A549 (cell line): ENCODE measurements around the gene CTNNA3. TPM values are rescaled to one million over a fixed set of nuclear protein-coding genes. Genes with fewer than 3 reads are reported as not detected.

Source experiments
- ATAC-seq, 2 experiments: fragments of 200-7000 bp in 1 of 2; fragments of >200 bp in 1 of 2; cut with Nextera tagmentation in 1 of 2; cut with Tn5 transposase in 1 of 2; 3 replicates each; pipeline versions ENCODE4 v1.8.0 to v1.9.1; 2018 to 2020; ENCODE audit warnings: mild to moderate bottlenecking in 1 of 2, moderate library complexity in 1 of 2
- CTCF ChIA-PET: fragments of 300-600 bp; sonication (Branson Sonifier 250); formaldehyde crosslinking; extraction: SDS; loops from one replicate; lab custom pipeline; 2021; ENCODE audit warnings: antibody characterized with exemption, inconsistent platforms; lab: Yijun Ruan, JAX
- POLR2A ChIA-PET: fragments of 350-600 bp; formaldehyde crosslinking; extraction: SDS; loops from one replicate; lab custom pipeline; 2021; ENCODE audit warnings: antibody characterized with exemption, inconsistent platforms; lab: Yijun Ruan, JAX
- DNase-seq, 2 experiments: peaks; one replicate each; pipeline versions ENCODE4 v3.0.0 to v3.0.0-alpha.2; 2011 to 2016; ENCODE audit warnings: low read depth in 1 of 2, low spot score in 1 of 2
- FAIRE-seq: peaks from 2 replicates; lab custom pipeline; 2011; peaks lifted over from hg19 to GRCh38; lab: Jason Lieb, UNC
- H3K27ac ChIP-seq, 2 experiments: fragments of >200 bp; sonication (Bioruptor Twin); formaldehyde crosslinking; 3 replicates each; pipeline ENCODE4 v1.5.1; 2016 to 2017
- H3K4me1 ChIP-seq: fragments of >200 bp; sonication (Bioruptor Twin); formaldehyde crosslinking; 3 replicates; pipeline ENCODE4 v1.6.1; 2016
- H3K4me2 ChIP-seq: fragments of >200 bp; sonication (Bioruptor Twin); formaldehyde crosslinking; 3 replicates; pipeline ENCODE4 v1.6.1; 2016
- H3K4me3 ChIP-seq: fragments of >200 bp; sonication (Bioruptor Twin); formaldehyde crosslinking; 3 replicates; pipeline ENCODE4 v1.5.1; 2016
- H3K9me3 ChIP-seq: fragments of >200 bp; sonication (Bioruptor Twin); formaldehyde crosslinking; 3 replicates; pipeline ENCODE4 v1.6.1; 2016
- ATOH8 ChIP-seq: fragments of 250-450 bp; sonication (Bioruptor Pico); IDR thresholded peaks from 2 replicates; pipeline ENCODE4 v1.5.0; 2020; ENCODE audit warnings: low read depth, mild to moderate bottlenecking, moderate library complexity
- BCL3 ChIP-seq: fragments of >200 bp; sonication (Bioruptor Twin); formaldehyde crosslinking; IDR thresholded peaks from 3 replicates; pipeline ENCODE4 v1.6.1; 2016
- CTCF ChIP-seq: fragments of >200 bp; sonication (Bioruptor Twin); formaldehyde crosslinking; IDR thresholded peaks from 3 replicates; pipeline ENCODE4 v1.5.1; 2016
- EP300 ChIP-seq, 2 experiments: fragments of >200 bp; sonication (Bioruptor Twin); formaldehyde crosslinking; IDR thresholded peaks; 2 replicates in 1 of 2; 3 replicates in 1 of 2; pipeline ENCODE4 v1.6.1; 2016 to 2017
- FOSL2 ChIP-seq, 2 experiments: fragments of 450-650 bp in 1 of 2; fragments of >200 bp in 1 of 2; sonication (Bioruptor Twin) in 1 of 2; formaldehyde crosslinking; IDR thresholded peaks; 2 replicates each; pipeline versions ENCODE4 v1.5.0 to v1.6.1; 2016 to 2020; ENCODE audit warnings: mild to moderate bottlenecking in 1 of 2, moderate library complexity in 1 of 2
- GATA3 ChIP-seq: IDR thresholded peaks from 2 replicates; pipeline ENCODE4 v1.6.1; 2012; ENCODE audit warnings: borderline replicate concordance
- HES2 ChIP-seq: fragments of >200 bp; sonication (Bioruptor Twin); formaldehyde crosslinking; IDR thresholded peaks from 2 replicates; pipeline ENCODE4 v1.6.1; 2016
- MAFK ChIP-seq: fragments of 450-650 bp; IDR thresholded peaks from 2 replicates; pipeline ENCODE4 v1.6.1; 2014; ENCODE audit not compliant: partially characterized antibody
- MYC ChIP-seq: IDR thresholded peaks from 2 replicates; pipeline ENCODE4 v1.6.1; 2012; ENCODE audit warnings: mild to moderate bottlenecking, inconsistent platforms, low read length, improper control_type of control experiment, borderline replicate concordance
- POLR2A ChIP-seq: IDR thresholded peaks from 2 replicates; pipeline ENCODE4 v1.6.1; 2012; ENCODE audit warnings: mild to moderate bottlenecking, low read length
- RAD21 ChIP-seq, 2 experiments: fragments of >200 bp in 1 of 2; sonication (Bioruptor Twin) in 1 of 2; formaldehyde crosslinking in 1 of 2; IDR thresholded peaks in 1 of 2; conservative IDR thresholded peaks in 1 of 2; 2 replicates in 1 of 2; 3 replicates in 1 of 2; pipeline ENCODE4 v1.6.1; 2012 to 2018; ENCODE audit warnings: inconsistent platforms in 1 of 2
- RFX5 ChIP-seq: fragments of 450-650 bp; IDR thresholded peaks from 2 replicates; pipeline ENCODE4 v1.7.1; 2014; ENCODE audit warnings: antibody characterized with exemption, mild to moderate bottlenecking, moderate library complexity
- TP53 ChIP-seq: fragments of 250-450 bp; sonication (Bioruptor Pico); IDR thresholded peaks from 2 replicates; pipeline ENCODE4 v1.5.0; 2021; ENCODE audit warnings: mild to moderate bottlenecking, moderate library complexity
- ZFP36 ChIP-seq: fragments of 450-650 bp; IDR thresholded peaks from 2 replicates; pipeline ENCODE4 v1.6.1; 2014; ENCODE audit warnings: borderline replicate concordance; ENCODE audit not compliant: partially characterized antibody
- WGBS: methylation state at CpG from one replicate; pipeline ENCODE4 v1.1.6; 2017; ENCODE audit errors: missing lambda C conversion rate; 5-methylcytosine and 5-hydroxymethylcytosine counted together
- polyA plus RNA-seq, 4 experiments: library from polyadenylated mRNA; depleted of rRNA in 3 of 4; stranded (reverse); fragments of >200 nt; fragmentation: RNase III in 1 of 4; extraction: RNeasy Plus Mini Kit Qiagen cat#74134 plus additional on column Dnase treatment in 1 of 4; gene quantifications; 2 replicates in 3 of 4; 3 replicates in 1 of 4; pipeline ENCODE4 v1.2.3, GENCODE V29; 2011 to 2017
- TF ChIP-seq, protein P1 (sequence below): fragments of 150-350 bp; IDR thresholded peaks from 2 replicates; pipeline ENCODE4 v1.6.1; 2014; ENCODE audit warnings: low read depth, mild to moderate bottlenecking, low read length

The CTNNA3 gene
- polyA plus RNA-seq, 2 of the 4 experiments (the other 2 are of a cell fraction), result not detected

GRCh38 chr10:66627156-66627555, 1068.8 kb downstream of the CTNNA3 start:
- ATAC-seq, result peak; percentile 59 to 86; a peak in 3 of 6 replicates
- TF ChIP-seq RAD21 (conservative IDR thresholded peaks at IDR 0.05 in 1 of 2, IDR thresholded peaks at IDR 0.05 in 1 of 2) (peak in 1 of 2 experiments; percentile 37; a peak in 1 of 5 replicates), CTCF (no peak)
- TF ChIP-seq, all 56 proteins: peak for 1
- under 1% methylated on average over 4 of the region's 4 CpGs for WGBS
- FAIRE-seq, result no peak
- Histone ChIP-seq H3K4me1 (no peaks in the 10 kb centered on the region), H3K27ac (no peak overlapping the region), H3K9me3 (no peaks in the 10 kb centered on the region), H3K4me2 (no peak overlapping the region), H3K4me3 (no peak overlapping the region)
- POLR2A ChIA-PET, result no interaction called here
- peak; percentile 5 to 50 for DNase-seq
- CTCF ChIA-PET, result no interaction called here

GRCh38 chr10:66625709-66626590, 1070.0 kb downstream of the CTNNA3 start:
- CTCF ChIA-PET, result no interaction called here
- no peak overlapping the region for H3K27ac ChIP-seq
- no peaks in the 10 kb centered on the region for H3K4me1 ChIP-seq
- WGBS, result 1% methylated on average over 4 of the region's 4 CpGs
- no peak overlapping the region for H3K4me3 ChIP-seq
- no peak overlapping the region for H3K4me2 ChIP-seq
- no peak for TF ChIP-seq TP53 (CRISPR knock-in tag)
- no peak for TF ChIP-seq POLR2A
- TF ChIP-seq EP300 (IDR thresholded peaks at IDR 0.05), result no peak
- no peak for TF ChIP-seq ATOH8 (CRISPR knock-in tag)
- TF ChIP-seq FOSL2 (IDR thresholded peaks at IDR 0.05), result no peak
- no peak for TF ChIP-seq FOSL2 (CRISPR knock-in tag; IDR thresholded peaks at IDR 0.05)
- no peak for TF ChIP-seq GATA3
- TF ChIP-seq MYC, result no peak
- no peak for TF ChIP-seq ZFP36
- TF ChIP-seq, all 56 proteins: peak for 0
- no peak for FAIRE-seq
- POLR2A ChIA-PET, result no interaction called here
- no peak for DNase-seq
- no peak for ATAC-seq
- H3K9me3 ChIP-seq, result no peaks in the 10 kb centered on the region

DNA sequence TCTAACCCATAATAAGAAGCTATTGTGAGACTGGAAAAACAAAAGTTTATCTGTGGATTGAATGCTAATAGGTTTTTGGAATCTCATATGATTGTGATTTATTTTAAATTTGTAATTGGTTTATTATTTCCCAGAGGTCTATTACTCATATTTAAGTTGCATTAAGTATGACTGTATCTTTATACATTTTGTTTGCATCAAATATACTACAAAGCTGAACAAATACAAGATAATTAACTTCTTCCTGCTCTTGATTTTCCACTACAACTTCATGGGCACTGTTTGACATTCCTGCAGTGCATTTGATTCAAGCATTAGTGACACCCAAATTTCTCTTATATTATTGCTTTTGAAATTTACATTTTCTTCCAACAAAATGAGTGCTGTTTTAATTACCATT, 1073.9 kb downstream of the CTNNA3 start:
- POLR2A ChIA-PET, result no interaction called here
- Histone ChIP-seq H3K4me1 (no peaks in the 10 kb centered on the region), H3K27ac (no peak overlapping the region), H3K4me3 (no peak overlapping the region), H3K9me3 (no peaks in the 10 kb centered on the region), H3K4me2 (no peak overlapping the region)
- FAIRE-seq (no peak), ATAC-seq (no peak), DNase-seq (no peak)
- TF ChIP-seq BCL3, result no peak
- no peak for TF ChIP-seq MAFK
- TF ChIP-seq, protein P1, sequence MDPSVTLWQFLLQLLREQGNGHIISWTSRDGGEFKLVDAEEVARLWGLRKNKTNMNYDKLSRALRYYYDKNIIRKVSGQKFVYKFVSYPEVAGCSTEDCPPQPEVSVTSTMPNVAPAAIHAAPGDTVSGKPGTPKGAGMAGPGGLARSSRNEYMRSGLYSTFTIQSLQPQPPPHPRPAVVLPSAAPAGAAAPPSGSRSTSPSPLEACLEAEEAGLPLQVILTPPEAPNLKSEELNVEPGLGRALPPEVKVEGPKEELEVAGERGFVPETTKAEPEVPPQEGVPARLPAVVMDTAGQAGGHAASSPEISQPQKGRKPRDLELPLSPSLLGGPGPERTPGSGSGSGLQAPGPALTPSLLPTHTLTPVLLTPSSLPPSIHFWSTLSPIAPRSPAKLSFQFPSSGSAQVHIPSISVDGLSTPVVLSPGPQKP, result no peak
- no peak for TF ChIP-seq RFX5
- no peak for TF ChIP-seq HES2
- CTCF ChIA-PET, result no interaction called here
